ENCODE data around the gene AAK1.

The AAK1 gene

DNA sequence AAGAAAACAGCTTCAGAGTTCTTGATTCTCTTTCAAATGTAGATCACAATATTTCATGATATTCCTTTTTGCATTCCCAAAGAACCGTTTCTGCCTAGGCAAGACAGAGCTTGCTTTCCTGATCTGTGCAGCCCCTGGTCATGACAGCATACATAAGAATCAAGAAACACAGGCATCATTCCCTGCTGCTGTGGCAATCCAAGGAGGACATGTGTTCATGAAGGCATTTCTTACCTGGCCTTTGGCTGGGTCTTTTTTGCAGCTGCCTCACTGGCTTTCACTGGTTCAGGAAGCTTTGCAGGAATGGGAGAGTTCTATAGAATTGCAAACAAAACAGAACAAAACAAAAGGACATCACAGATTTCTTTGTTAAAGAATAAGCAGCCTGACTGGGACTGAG lies 118.7 kb downstream of the AAK1 start:
- no peak for DNase-seq

DNA sequence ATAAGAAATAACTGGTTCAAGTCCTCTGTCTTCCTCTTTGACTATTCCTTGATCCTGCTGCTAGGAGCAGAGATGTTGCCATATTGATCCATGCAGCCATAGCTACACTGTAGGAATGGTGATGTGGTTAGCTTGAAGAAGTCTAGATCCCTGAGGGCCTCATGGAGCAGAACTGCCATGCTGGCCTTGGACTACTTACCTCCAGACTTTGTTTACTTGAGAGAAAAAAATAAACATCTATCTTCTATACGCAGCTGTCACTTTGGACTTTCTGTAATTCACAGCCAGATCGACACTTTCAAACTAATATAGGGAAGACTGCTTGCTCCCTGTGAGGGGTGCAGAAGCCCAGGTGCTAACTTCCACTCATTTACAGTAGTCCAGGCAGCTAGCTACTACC lies 121.8 kb downstream of the AAK1 start:
- DNase-seq: no peak

DNA sequence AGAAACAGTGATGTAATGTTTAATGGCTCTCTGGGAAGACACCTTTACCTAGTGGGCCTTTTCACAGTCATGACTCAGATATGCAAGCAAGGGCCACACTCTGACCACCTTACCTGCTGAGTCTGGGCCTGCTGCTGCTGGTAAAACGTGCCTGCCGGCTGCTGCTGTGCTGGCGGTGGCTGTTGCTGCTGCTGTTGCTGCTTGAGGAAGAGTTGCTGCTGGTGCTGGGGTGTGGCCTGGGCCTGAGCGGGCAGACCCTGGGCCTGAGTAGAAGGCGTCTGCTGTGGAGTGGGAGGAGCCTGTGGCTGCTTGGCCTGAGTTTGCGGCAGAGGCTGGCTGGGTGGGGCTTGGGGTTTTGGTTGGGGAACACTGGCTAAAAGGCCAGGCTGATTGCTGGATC lies 124.7 kb downstream of the AAK1 start:
- no peak for DNase-seq

DNA sequence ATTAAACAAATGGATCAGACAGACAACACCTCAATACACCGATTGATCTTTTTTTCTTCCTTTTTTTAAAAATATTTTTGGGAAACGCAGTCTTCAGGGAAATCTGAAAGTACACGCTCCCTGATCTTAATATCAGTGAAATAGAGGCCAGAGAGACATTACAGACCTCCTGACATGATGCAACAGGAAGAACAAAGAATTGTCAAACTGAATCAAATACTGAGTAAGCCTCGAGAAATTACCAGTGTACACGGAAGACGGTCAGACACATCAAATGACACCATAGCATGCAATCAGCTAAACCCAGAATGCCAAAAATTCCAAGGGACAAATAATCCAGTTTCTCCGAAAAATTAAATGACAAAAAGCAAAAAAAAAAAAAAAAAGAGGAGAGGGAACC lies 126.1 kb downstream of the AAK1 start:
- peak; percentile 49 for DNase-seq

DNA sequence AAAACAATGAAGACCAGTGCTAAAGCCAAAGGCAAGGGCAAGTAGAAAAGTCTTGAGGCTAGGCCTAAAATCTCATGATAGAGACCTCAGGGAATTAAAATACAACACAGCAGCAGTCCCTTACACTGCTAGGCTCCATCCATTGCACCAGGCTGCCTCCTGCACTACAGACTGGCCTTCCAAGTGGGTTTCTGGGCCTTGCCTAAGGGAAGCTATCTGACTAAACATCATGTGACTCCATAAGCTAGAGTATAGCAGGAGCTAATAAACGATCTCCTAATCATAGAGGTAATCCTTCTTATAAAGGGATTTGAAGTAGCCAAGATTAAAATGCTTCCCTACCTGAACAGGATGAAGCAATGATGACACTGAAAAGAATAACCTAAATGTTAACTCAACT lies 128.7 kb downstream of the AAK1 start:
- DNase-seq: no peak

DNA sequence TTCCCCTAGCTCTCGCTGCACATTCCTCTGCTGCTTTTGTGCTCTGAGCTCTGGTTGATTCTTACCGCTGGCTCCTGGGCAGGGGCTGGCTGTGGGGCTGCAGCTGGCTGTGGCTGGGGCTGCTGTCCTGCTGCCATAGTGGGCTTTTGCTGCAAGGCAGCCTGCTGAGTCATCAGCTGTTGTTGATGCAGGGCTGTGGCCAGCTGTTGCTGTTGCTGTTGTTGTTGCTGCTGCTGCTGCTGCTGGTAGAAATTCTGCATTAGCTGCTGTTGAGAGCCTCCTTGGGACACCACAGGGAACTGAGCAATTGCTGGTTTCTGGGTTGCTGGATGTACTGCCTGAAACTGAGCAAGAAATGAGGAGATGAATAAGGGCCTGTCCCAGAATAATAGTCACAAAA lies 129.1 kb downstream of the AAK1 start:
- peak; percentile 68 for DNase-seq

DNA sequence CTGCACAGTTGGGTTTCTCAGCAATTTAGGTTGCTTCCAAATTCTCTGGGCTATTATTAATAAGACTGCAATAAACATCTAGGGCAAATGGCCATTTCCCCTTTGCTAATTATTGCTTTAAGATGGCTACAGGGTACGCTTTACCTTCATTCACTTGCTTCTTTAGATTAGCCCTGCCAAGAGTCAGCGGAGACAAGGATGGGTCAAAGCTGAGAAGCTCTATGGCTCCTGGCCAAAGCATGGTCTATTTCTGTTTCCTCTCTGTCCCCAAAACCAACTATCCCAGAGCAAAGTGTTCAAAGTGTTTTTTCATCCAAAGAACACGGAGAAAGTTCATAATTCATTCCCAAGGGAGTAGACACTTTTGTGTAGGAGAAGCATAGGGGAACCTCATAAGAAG lies 131.1 kb downstream of the AAK1 start:
- DNase-seq: no peak

DNA sequence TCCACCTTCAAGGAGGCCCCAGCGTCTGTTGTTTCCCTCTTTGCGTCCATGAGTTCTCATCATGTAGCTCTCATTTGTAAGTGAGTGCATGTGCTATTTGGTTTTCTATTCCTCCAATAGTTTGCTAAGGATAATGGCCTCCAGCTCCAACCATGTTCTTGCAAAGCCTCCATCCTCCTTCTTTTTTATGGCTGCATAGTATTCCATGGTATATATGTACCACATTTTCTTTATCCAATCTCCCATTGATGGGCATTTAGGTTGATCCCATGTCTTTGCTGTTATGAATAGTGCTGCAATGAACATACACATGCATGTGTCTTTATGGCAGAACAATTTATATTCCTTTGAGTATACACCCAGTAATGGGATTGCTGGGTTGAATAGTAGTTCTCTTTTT lies 133.3 kb downstream of the AAK1 start:
- no peak for DNase-seq

DNA sequence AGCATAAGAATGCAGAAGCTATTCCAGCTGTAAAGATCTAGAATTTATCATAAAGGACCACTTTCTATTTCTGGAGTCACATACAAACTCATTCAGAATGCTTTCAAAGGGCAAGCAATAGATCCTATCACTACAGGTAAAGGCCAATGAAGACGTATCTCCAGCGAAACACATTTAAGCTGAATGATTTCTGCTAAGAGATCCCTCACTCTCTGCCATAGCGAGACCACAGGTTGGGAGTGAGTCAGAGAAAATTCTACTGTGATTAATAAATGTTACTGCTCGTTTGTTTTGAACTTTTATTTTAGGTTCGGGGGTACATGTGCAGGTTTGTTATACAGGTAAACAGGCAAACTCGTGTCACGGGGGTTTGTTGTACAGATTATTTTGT lies 133.8 kb downstream of the AAK1 start:
- no peak for DNase-seq

DNA sequence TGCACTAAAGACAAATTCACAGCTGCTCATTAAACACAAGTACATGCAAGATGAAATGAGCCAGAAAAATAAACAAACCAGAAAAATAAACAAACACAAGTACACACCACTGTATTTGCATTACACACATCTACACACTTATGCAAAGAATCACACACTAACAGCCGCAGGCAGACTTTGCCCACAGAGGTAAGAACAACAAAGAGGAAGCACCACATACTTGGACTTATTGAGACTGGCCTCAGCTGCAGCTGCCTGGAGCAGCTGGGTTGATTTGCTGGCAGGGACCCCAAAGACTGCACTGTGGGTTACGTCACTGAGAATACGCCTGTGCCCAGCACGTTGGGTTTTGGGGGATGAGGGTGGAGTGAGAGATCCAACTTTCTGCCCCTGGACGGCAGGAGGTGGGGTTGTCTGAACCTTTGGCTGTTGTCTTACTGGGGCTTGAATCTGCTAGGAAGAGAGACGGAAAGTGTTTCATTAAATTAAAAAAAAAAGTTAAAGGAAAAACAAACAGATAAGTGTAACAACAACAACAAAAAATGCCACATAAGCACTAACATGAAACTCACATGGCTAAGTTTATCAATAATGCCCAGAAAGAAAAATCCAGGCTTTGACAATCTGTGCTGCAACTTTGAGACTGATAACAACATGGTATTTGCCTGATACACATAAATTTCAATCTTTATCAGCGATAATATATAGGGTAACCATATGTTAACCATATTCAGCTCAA lies 134.4 kb downstream of the AAK1 start:
- peak; percentile 3 for DNase-seq

DNA sequence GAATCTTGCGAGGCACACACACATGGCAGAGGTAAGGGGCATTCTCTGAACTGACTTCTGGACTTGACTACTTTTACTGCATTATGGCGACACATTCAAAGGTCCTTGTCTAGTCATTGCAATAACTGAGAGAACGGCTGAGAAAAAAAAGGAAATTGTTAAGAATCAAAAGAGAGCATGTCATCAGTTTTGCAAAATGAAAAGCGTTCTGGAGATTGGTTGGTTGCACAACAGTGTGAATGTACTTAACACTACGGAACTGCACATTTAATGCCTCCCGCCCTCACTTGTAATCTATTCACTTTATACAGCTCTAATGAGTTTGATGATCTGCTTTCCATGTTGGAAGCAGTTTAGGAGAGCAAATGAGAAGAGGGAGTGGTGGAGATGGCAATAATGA lies 137.8 kb downstream of the AAK1 start:
- no peak for DNase-seq

DNA sequence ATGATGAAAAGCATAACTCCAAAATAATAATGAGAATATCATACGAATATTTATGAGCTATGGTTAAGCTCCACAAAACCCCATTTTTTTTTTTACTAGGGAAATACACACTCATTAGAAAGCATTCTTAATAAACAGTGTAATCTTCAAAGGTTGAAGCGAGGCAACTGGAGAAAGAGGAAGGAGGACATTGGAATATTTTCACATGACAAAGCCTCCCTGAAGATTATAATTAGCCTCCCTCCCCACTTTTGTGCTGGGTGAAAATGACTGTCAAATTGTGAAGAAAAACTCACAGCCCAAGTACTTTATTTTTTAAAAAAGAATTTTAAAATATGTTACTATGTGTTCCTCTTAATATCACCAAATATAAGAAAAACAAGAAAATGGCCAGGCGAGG lies 142.2 kb downstream of the AAK1 start:
- no peak for DNase-seq

DNA sequence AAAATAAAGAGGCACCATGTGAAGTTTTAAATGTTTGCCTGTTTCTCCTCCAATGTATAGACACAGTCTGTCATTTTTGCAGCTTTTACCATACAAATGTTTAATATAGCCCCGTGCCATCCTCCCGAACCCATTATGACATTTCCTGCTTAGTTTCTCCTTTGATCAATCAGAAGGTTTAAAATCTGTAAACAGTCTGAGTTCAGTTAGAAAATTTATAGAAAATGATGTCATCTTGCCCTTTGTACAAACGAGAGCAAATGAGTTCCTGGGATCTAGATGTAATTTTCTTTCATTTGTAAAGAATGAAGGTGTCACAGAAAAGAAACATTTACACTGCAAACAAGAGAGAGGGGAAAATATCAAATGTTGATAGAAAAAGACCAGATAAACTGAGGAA lies 143.6 kb downstream of the AAK1 start:
- DNase-seq: no peak

DNA sequence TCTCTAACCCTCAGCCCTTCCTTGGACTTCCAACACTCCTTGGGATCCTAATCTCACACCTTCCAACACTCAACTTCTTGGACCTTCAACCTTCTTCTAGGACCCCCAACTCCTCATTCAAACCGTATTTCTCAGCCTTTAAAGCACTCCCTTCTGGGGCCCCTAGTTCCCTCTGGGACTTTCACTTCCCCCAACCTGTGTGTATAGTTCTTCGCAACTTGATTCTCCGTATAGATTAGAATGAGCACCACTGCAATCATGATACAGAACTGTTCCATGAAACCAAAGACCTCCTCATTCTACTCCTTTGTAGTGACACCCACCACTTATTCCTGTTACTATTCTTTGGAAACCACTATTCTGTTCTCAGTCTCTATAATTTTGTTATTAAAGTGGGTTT lies 144.3 kb downstream of the AAK1 start:
- DNase-seq: no peak

DNA sequence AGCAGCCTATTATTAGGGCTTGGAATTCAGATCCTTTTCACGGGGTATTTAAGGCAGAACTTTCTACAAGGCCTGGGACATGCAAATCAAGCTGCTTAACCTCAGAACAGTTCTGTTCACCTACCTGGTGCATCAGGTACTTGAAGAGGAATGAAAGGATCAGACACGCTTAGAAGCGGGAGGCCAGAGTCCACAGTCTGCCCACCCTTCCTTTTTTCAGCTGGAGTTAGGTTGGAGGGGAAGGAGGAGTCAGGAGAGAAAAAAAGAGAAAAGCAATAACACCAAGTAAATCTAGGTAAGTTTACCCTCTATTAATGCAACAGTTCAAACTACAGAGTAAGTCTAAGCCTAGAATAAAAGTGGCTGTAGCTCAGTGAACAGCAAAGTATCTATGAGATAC lies 147.7 kb downstream of the AAK1 start:
- no peak for DNase-seq

DNA sequence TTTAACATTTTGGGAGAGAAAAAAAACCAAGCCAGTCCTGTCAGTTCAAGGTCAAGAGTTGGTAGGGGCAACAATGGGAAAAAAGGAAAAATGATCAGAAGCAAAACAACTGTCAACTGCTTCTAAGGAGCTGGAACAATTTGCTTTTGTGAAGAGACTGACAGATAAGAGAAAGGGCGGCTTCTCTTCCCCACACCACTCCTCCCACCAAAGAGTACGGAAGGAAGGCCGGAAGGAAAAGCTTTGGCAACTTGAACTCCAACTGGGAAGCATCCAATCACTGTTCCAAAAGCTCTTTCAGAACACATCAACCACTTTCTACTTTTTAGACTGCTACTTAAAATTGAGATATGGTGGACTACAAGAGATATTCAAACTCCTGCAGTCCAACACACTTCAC lies 148.5 kb downstream of the AAK1 start:
- no peak for DNase-seq

DNA sequence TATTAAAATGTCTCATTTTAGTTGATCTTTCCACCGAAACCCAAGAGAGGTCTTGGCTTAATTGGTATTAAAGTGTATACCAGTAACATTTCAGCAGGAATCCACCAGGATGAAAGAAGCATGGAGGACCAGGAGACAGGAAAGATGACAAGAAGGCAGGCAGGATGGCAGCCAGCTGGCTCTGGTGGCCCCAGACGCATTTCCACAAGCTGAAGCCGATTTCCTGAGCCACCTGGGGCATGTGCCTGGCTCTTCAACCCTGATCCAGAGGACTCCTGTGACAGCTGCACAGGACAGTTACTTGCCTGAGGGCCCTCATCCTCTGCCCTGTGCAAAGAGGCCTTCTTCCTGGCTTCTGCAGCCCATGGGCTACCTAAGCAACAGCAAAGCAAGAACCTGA lies 149.4 kb downstream of the AAK1 start:
- DNase-seq: no peak

DNA sequence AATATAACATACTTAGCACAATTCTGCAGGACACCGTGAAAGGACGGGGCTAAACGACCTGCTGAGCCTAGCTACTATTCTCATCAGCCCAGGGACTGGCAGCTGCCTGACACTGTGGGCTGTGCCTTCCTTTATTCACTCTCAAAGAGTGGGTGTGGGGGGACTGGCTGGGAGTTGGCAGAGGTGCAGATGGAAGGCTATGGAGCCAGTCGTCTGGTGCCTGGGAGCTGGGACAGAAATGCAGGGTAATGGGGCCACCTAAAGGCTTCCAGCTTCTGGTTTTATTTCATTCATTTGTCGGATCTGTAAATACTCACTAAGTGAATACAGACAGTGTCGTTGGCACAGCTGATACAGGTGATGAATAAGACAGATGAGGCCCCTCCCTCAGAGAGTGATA lies 150.3 kb downstream of the AAK1 start:
- DNase-seq: no peak

DNA sequence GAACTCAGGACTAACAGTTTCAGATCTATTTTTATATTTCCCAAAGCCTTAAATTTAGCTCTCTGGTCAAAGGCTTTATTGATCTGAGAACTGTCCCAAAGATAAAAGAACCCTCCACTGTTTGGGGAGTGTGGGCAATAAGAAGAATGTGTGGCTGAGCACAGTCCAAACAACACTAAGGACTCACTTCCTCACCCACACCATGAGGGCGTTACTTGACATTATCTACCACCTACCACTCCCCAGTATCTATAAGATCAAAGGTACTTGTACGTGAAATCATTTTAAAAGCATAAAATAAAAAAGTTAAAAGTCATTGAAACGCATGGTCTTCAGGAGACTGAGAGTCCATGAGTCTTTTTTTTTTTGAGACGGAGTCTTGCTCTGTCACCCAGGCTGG lies 151.7 kb downstream of the AAK1 start:
- no peak for DNase-seq

DNA sequence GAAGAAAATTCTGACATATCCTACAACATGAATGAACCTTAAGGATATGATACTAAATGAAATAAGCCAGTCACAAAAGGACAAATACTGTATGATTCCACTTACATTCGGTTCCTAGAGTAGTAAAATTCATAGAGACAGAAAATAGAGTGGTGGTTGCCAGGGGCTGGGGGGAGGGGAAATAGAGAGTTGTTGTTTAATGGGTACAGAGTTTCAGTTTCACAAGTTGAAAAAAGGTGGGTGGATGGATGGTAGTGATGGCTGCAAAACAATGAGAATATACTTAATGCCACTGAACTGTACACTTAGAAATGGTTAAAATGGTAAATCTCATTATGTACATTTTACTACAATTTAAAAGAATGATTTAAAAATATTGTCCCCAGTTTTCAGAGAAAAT lies 153.1 kb downstream of the AAK1 start:
- no peak for DNase-seq

DNA sequence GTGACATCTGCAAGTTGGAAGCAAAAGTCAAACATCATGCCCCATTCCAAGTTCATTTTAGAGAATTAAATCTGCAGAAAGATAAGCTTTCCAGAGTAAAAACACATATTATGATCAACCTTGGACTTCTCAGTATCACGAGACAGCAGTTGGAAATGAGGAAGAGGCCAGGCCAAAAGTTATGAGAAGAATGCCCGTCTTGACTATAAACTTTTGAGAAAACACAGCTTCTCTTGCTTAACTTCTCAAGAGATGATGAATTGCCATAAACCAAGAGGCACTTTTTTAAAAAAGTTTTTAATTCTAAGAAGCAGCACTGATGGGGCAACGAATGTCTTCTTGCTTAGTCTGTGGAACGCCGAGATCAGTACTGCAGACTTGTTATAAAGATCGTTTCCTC lies 153.7 kb downstream of the AAK1 start:
- DNase-seq: no peak

DNA sequence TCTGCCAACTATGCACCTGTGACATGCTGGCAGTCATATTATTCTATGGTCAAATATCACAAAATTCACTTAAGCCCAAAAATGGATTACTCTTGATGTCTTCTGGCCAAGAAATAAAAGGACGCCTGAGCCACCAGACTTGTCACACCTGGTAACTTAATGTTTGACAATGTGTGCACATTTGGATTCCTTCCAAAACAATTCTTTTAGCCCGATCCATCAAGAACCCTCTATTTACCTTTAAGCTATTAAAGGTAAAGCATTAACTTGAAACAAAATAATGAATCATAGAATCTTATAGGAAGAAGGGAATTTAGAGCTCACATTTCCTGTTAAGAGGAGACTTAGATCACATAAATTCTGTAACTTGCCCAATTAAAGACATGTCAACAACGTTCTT lies 159.8 kb downstream of the AAK1 start:
- no peak for DNase-seq

DNA sequence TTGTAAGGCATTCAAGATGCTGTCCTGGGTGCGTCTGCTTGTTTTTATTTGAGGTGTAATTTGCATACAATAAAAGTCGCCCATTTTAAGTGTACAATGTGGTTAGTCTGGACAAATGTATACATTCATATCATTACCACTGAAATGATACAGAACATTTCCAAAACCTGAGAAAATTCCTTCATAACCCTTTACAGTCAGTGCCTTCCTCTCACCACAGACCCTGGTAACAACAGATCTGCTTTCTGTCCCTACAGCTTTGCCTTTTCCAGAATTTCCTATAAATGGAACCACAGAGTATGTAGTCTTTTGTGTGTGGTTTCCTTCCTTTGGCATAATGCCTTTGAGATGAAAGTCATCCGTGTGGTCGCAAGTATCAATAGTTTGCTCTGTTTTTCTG lies 160.5 kb downstream of the AAK1 start:
- peak; percentile 25 for DNase-seq

DNA sequence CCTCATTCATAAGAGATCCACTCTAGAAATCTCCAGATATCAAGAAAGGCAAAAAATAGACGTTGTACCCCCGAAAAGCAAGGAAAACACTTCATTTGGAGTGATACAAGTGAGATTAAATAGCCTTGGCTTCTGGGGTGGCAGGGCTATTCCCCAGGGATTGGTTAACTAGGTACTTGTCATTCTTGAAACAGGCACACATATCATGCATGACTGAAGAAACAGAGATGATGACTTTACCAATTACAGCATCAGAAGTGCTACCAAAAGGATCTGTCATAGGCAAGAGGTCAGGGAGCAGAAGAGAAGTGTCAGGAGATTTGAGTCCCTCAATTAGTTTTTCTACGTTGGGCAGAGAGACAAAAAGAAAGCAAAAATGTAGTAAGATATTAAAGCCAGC lies 161.1 kb downstream of the AAK1 start:
- no peak for DNase-seq

DNA sequence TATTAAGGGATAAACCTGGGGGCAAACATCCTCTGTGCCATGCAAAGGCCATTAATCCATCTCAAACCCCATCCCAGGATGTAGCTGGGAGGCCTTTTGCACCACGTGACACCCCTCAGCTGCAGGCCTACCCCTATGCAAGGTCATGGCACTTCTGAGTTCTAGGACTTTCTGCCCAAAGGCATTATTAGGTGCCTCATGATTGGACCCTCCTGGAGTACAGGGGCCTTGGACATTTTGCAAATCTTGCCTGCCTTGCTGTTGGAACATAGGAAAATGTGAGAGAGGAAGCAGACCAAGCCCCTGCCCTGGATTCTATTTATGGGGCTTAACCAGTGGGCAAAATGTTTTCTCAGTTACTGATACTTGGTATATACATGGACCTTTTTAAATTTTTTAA lies 162.1 kb downstream of the AAK1 start:
- DNase-seq: no peak

DNA sequence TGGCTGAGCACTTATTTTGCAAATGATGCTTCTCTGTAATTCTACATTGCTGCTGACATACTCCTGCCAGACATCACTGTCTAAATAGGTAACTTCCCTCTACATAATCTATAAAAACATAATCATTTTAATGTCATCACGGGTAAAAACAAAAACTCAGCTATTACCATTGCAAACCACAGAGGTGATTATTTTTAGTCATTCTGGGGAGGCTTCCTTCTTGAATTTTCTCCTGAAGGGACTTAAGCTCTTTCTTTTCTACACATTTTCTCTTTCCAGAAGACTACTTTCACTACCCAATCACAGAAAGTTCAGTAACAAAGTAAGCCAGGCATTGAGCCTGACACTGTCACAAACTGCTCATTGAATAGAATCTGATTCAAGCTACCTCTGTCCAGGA lies 165.9 kb downstream of the AAK1 start:
- DNase-seq: no peak
